Measurements from ENCODE around the gene NKAIN2. TPM values are rescaled to one million over a fixed set of nuclear protein-coding genes. Genes with fewer than 3 reads are reported as not detected.

NKAIN2 gene
- total and polyA plus RNA-seq, 5 donors from 2014 or later: not detected

GRCh38 chr6:124436803-124437202, 633.1 kb downstream of the NKAIN2 start:
- H3K4me3 Mint-ChIP-seq: no peak overlapping the region
- H3K36me3 Mint-ChIP-seq: no peaks in the 10 kb centered on the region
- ATAC-seq (ENCODE audit: low read depth in 2 of 2): no peak
- DNase-seq: no peak
- Histone ChIP-seq H3K9me3 (ENCODE audit: control insufficient read depth in 2 of 2, low read length in 2 of 2) (no peaks in the 10 kb centered on the region), H3K36me3 (ENCODE audit: control insufficient read depth, insufficient read depth, low read length) (no peaks in the 10 kb centered on the region), H3K4me1 (ENCODE audit: control insufficient read depth, insufficient read depth, low read length, poor library complexity, severe bottlenecking) (no peaks in the 10 kb centered on the region), H3K4me3 (ENCODE audit: low read depth, low read length) (no peak overlapping the region), H3K27ac (ENCODE audit: insufficient read depth, low read length, poor library complexity, severe bottlenecking) (no peak overlapping the region), H3K27me3 (ENCODE audit: control insufficient read depth, insufficient read depth, low read length) (no peaks in the 10 kb centered on the region)
- no peaks in the 10 kb centered on the region for H3K4me1 Mint-ChIP-seq
- no peaks in the 10 kb centered on the region for H3K27me3 Mint-ChIP-seq
- H3K9me3 Mint-ChIP-seq: peaks cover 3 to 30% (median 9%) of the 10 kb centered on the region in 7 donors
- no peak overlapping the region for H3K27ac Mint-ChIP-seq

GRCh38 chr6:124438546-124439065, 634.9 kb downstream of the NKAIN2 start:
- Histone ChIP-seq H3K36me3 (ENCODE audit: control insufficient read depth, insufficient read depth, low read length) (no peaks in the 10 kb centered on the region), H3K4me1 (ENCODE audit: control insufficient read depth, insufficient read depth, low read length, poor library complexity, severe bottlenecking) (no peaks in the 10 kb centered on the region), H3K9me3 (ENCODE audit: control insufficient read depth in 2 of 2, low read length in 2 of 2) (no peaks in the 10 kb centered on the region), H3K27me3 (ENCODE audit: control insufficient read depth, insufficient read depth, low read length) (no peaks in the 10 kb centered on the region), H3K27ac (ENCODE audit: insufficient read depth, low read length, poor library complexity, severe bottlenecking) (no peak overlapping the region), H3K4me3 (ENCODE audit: low read depth, low read length) (no peak overlapping the region)
- no peaks in the 10 kb centered on the region for H3K4me1 Mint-ChIP-seq
- no peak overlapping the region for H3K27ac Mint-ChIP-seq
- H3K9me3 Mint-ChIP-seq: peaks cover 3 to 34% (median 10%) of the 10 kb centered on the region in 7 donors
- ATAC-seq (ENCODE audit: low read depth in 2 of 2) (no peak), DNase-seq (no peak)
- H3K36me3 Mint-ChIP-seq: no peaks in the 10 kb centered on the region
- H3K27me3 Mint-ChIP-seq: no peaks in the 10 kb centered on the region
- H3K4me3 Mint-ChIP-seq: no peak overlapping the region

DNA sequence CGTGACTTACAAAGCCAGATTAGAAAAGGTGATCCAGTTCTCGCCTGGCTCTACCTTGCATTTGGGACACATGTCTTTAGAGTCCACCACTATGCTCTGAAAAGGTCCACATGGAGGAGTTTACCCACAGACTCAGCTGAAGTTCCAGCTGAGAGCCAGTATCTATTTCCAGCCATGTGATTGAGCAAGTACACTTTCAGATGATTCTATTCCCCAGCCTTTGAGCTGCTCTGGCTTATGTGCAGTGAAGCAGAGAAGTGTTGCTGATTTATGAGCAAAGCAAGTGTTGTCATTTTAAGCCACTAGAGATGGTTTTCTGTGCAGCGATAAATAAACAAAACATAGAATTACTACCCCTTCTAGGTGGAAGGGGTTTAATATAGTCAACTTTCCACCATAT, 637.8 kb downstream of the NKAIN2 start:
- no peak overlapping the region for H3K27ac ChIP-seq (ENCODE audit: insufficient read depth, low read length, poor library complexity, severe bottlenecking)
- ATAC-seq (ENCODE audit: low read depth in 2 of 2): no peak
- Mint-ChIP-seq H3K27me3 (no peaks in the 10 kb centered on the region), H3K4me3 (no peak overlapping the region), H3K27ac (no peak overlapping the region), H3K9me3 (peaks cover 2 to 34% (median 10%) of the 10 kb centered on the region in 7 donors), H3K36me3 (no peaks in the 10 kb centered on the region), H3K4me1 (no peaks in the 10 kb centered on the region)
- no peaks in the 10 kb centered on the region for H3K9me3 ChIP-seq (ENCODE audit: control insufficient read depth in 2 of 2, low read length in 2 of 2)
- no peak overlapping the region for H3K4me3 ChIP-seq (ENCODE audit: low read depth, low read length)
- DNase-seq: no peak
- no peaks in the 10 kb centered on the region for H3K27me3 ChIP-seq (ENCODE audit: control insufficient read depth, insufficient read depth, low read length)
- H3K4me1 ChIP-seq (ENCODE audit: control insufficient read depth, insufficient read depth, low read length, poor library complexity, severe bottlenecking): no peaks in the 10 kb centered on the region
- H3K36me3 ChIP-seq (ENCODE audit: control insufficient read depth, insufficient read depth, low read length): no peaks in the 10 kb centered on the region

GRCh38 chr6:124443541-124443940, 639.9 kb downstream of the NKAIN2 start:
- no peaks in the 10 kb centered on the region for H3K36me3 Mint-ChIP-seq
- H3K9me3 Mint-ChIP-seq: peaks cover 1 to 31% (median 7%) of the 10 kb centered on the region in 7 donors
- no peak overlapping the region for H3K27ac Mint-ChIP-seq
- H3K9me3 ChIP-seq (ENCODE audit: control insufficient read depth in 2 of 2, low read length in 2 of 2): no peaks in the 10 kb centered on the region
- no peaks in the 10 kb centered on the region for H3K27me3 Mint-ChIP-seq
- no peak overlapping the region for H3K4me3 Mint-ChIP-seq
- no peak overlapping the region for H3K27ac ChIP-seq (ENCODE audit: insufficient read depth, low read length, poor library complexity, severe bottlenecking)
- H3K4me1 ChIP-seq (ENCODE audit: control insufficient read depth, insufficient read depth, low read length, poor library complexity, severe bottlenecking): no peaks in the 10 kb centered on the region
- peaks cover 0 to 6% (median 0%) of the 10 kb centered on the region in 4 donors for H3K4me1 Mint-ChIP-seq
- H3K36me3 ChIP-seq (ENCODE audit: control insufficient read depth, insufficient read depth, low read length): no peaks in the 10 kb centered on the region
- ATAC-seq (ENCODE audit: low read depth in 2 of 2) (no peak), DNase-seq (no peak)
- no peaks in the 10 kb centered on the region for H3K27me3 ChIP-seq (ENCODE audit: control insufficient read depth, insufficient read depth, low read length)
- H3K4me3 ChIP-seq (ENCODE audit: low read depth, low read length): no peak overlapping the region

DNA sequence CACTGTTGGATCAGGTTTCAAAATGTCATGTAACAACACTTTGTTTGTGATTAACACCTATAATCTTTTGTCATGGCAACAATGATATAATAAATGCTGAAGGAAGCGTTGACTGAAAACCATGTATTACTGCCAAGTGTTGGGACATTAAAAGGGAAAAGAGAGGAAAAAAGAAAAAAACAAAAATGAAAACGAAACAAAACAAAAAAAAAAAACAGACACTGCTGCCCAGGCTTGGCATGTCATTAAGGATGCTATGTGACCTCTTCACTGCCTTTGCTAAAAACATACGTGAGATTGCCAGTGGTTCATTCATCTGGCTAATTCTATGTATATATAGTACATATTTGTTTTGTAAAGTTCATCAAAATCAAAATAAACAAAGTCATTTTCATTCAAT, 641.9 kb downstream of the NKAIN2 start:
- H3K4me1 Mint-ChIP-seq: peaks cover 0 to 6% (median 0%) of the 10 kb centered on the region in 4 donors
- no peak overlapping the region for H3K4me3 Mint-ChIP-seq
- H3K4me1 ChIP-seq (ENCODE audit: control insufficient read depth, insufficient read depth, low read length, poor library complexity, severe bottlenecking): no peaks in the 10 kb centered on the region
- H3K27me3 ChIP-seq (ENCODE audit: control insufficient read depth, insufficient read depth, low read length): no peaks in the 10 kb centered on the region
- H3K4me3 ChIP-seq (ENCODE audit: low read depth, low read length): no peak overlapping the region
- no peaks in the 10 kb centered on the region for H3K9me3 ChIP-seq (ENCODE audit: control insufficient read depth in 2 of 2, low read length in 2 of 2)
- ATAC-seq (ENCODE audit: low read depth in 2 of 2) (no peak), DNase-seq (no peak)
- H3K27me3 Mint-ChIP-seq: no peaks in the 10 kb centered on the region
- H3K9me3 Mint-ChIP-seq: peaks cover 0 to 20% (median 1%) of the 10 kb centered on the region in 7 donors
- no peaks in the 10 kb centered on the region for H3K36me3 Mint-ChIP-seq
- no peaks in the 10 kb centered on the region for H3K36me3 ChIP-seq (ENCODE audit: control insufficient read depth, insufficient read depth, low read length)
- no peak overlapping the region for H3K27ac Mint-ChIP-seq
- H3K27ac ChIP-seq (ENCODE audit: insufficient read depth, low read length, poor library complexity, severe bottlenecking): no peak overlapping the region

DNA sequence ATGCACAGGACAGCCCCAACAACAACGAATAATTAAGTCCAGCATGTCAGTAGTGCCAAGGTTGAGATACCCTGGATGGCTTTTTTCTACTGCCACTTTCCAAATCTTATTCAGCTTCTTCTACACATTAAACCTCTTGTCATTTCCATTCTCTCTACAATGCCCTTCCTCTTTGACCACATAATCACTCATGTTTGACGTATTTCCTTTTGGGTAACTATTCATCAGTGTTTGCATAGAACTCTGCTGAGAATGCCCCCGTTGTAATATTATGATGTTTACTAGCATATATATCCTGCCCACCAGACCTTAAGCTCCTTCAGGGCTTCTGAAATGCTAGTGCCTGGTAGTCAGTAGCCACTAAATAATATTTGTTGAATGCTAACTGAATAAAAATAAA, 643.3 kb downstream of the NKAIN2 start:
- Mint-ChIP-seq H3K27me3 (no peaks in the 10 kb centered on the region), H3K27ac (no peak overlapping the region), H3K36me3 (no peaks in the 10 kb centered on the region), H3K9me3 (peaks cover 0 to 10% (median 1%) of the 10 kb centered on the region in 7 donors), H3K4me1 (peaks cover 0 to 6% (median 0%) of the 10 kb centered on the region in 4 donors), H3K4me3 (no peak overlapping the region)
- Histone ChIP-seq H3K4me1 (ENCODE audit: control insufficient read depth, insufficient read depth, low read length, poor library complexity, severe bottlenecking) (no peaks in the 10 kb centered on the region), H3K9me3 (ENCODE audit: control insufficient read depth in 2 of 2, low read length in 2 of 2) (no peaks in the 10 kb centered on the region), H3K27ac (ENCODE audit: insufficient read depth, low read length, poor library complexity, severe bottlenecking) (no peak overlapping the region), H3K27me3 (ENCODE audit: control insufficient read depth, insufficient read depth, low read length) (no peaks in the 10 kb centered on the region), H3K4me3 (ENCODE audit: low read depth, low read length) (no peak overlapping the region), H3K36me3 (ENCODE audit: control insufficient read depth, insufficient read depth, low read length) (no peaks in the 10 kb centered on the region)
- DNase-seq (no peak), ATAC-seq (ENCODE audit: low read depth in 2 of 2) (no peak)

DNA sequence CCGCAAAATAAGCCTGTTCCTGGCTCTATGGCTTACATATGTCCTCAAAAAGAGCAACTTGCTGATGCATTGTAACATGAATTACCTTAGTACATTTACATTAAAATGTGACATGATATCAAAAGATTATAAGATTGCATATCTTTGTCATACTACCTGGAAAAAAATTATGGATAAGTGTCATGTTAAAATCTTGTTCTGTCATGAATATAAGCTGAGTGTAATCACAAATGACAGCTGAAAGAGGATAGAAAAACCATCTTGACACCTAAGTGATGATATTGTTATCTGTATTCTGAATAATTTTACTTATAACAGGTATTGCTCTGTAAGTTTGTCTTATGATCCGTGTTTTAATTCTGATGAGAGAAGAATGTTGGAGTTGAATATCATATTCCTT, 655.6 kb downstream of the NKAIN2 start:
- Histone ChIP-seq H3K4me1 (ENCODE audit: control insufficient read depth, insufficient read depth, low read length, poor library complexity, severe bottlenecking) (no peaks in the 10 kb centered on the region), H3K27me3 (ENCODE audit: control insufficient read depth, insufficient read depth, low read length) (no peaks in the 10 kb centered on the region), H3K36me3 (ENCODE audit: control insufficient read depth, insufficient read depth, low read length) (no peaks in the 10 kb centered on the region), H3K27ac (ENCODE audit: insufficient read depth, low read length, poor library complexity, severe bottlenecking) (no peak overlapping the region), H3K9me3 (ENCODE audit: control insufficient read depth in 2 of 2, low read length in 2 of 2) (no peaks in the 10 kb centered on the region), H3K4me3 (ENCODE audit: low read depth, low read length) (no peak overlapping the region)
- Mint-ChIP-seq H3K4me1 (no peaks in the 10 kb centered on the region), H3K27ac (no peak overlapping the region), H3K4me3 (no peak overlapping the region), H3K36me3 (no peaks in the 10 kb centered on the region), H3K27me3 (no peaks in the 10 kb centered on the region), H3K9me3 (peaks cover 0 to 5% (median 3%) of the 10 kb centered on the region in 7 donors)
- no peak for DNase-seq
- no peak for ATAC-seq (ENCODE audit: low read depth in 2 of 2)

DNA sequence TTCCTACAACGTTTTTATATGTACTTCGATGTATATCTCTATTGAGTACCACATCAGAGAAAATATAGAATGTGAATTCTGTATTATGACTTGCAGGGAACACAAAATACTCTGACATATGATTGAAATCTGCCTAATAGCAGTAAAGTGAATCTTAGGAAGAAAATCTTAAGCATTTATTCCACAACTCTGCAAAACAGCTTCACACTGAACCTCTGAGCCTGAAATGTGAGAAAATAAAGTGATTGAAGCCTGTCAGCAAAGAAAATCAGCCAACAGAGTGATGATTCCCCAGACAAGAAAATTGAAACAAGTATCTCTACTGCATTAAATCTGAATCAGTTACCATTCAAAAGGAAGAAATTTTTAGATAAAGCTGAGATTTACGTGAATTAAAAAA, 659.1 kb downstream of the NKAIN2 start:
- no peaks in the 10 kb centered on the region for H3K4me1 Mint-ChIP-seq
- Histone ChIP-seq H3K27ac (ENCODE audit: insufficient read depth, low read length, poor library complexity, severe bottlenecking) (no peak overlapping the region), H3K4me3 (ENCODE audit: low read depth, low read length) (no peak overlapping the region), H3K27me3 (ENCODE audit: control insufficient read depth, insufficient read depth, low read length) (no peaks in the 10 kb centered on the region), H3K36me3 (ENCODE audit: control insufficient read depth, insufficient read depth, low read length) (no peaks in the 10 kb centered on the region), H3K4me1 (ENCODE audit: control insufficient read depth, insufficient read depth, low read length, poor library complexity, severe bottlenecking) (no peaks in the 10 kb centered on the region), H3K9me3 (ENCODE audit: control insufficient read depth in 2 of 2, low read length in 2 of 2) (no peaks in the 10 kb centered on the region)
- no peak for DNase-seq
- H3K36me3 Mint-ChIP-seq: no peaks in the 10 kb centered on the region
- peaks cover 0 to 9% (median 4%) of the 10 kb centered on the region in 7 donors for H3K9me3 Mint-ChIP-seq
- ATAC-seq (ENCODE audit: low read depth in 2 of 2): no peak
- H3K4me3 Mint-ChIP-seq: no peak overlapping the region
- no peak overlapping the region for H3K27ac Mint-ChIP-seq
- no peaks in the 10 kb centered on the region for H3K27me3 Mint-ChIP-seq

Measured in CD4-positive, CD25-positive, alpha-beta regulatory T cell (primary cell).